Fibroblast of skin of right biceps (primary cell): ENCODE data around the gene FXR2.

Experiments used
- DNase-seq: peaks from one replicate; pipeline ENCODE4 v3.0.0-alpha.2; 2013

The FXR2 gene

GRCh38 chr17:7587420-7588151 lies 27.1 kb downstream of the FXR2 start:
- DNase-seq: peak; percentile 95

- DNase-seq: no peak
These were observed 27.9 kb downstream of the FXR2 start for GRCh38 chr17:7586673-7587419.

- DNase-seq: peak; percentile 98
These were observed 31.2 kb downstream of the FXR2 start, which contains the start of gene MPDU1 for GRCh38 chr17:7583253-7584109. TSS of gene MPDU1 (plus strand) at chr17:7583852. CDS start at chr17:7583863, 11 bp downstream.

- DNase-seq: no peak
These were observed 32.1 kb downstream of the FXR2 start for GRCh38 chr17:7582396-7583252.

GRCh38 chr17:7580604-7581575 lies 33.8 kb downstream of the FXR2 start:
- no peak for DNase-seq

GRCh38 chr17:7579834-7580603 lies 34.7 kb downstream of the FXR2 start:
- no peak for DNase-seq

GRCh38 chr17:7579001-7579833 lies 35.5 kb downstream of the FXR2 start, which contains the start of gene CD68:
TSS of gene CD68 (plus strand) at chr17:7579638. CDS start at chr17:7579678, 40 bp downstream.
- peak; percentile 93 for DNase-seq

GRCh38 chr17:7577327-7578199 lies 37.1 kb downstream of the FXR2 start:
- DNase-seq: no peak

- no peak for DNase-seq
These were observed 38.2 kb downstream of the FXR2 start for GRCh38 chr17:7576432-7576937.

GRCh38 chr17:7575959-7576358 lies 38.7 kb downstream of the FXR2 start:
- DNase-seq: no peak

GRCh38 chr17:7575481-7575883 lies 39.2 kb downstream of the FXR2 start:
- DNase-seq: no peak

GRCh38 chr17:7574176-7574953 lies 40.3 kb downstream of the FXR2 start:
- DNase-seq: no peak

- peak; percentile 94 for DNase-seq
These were observed 41.2 kb downstream of the FXR2 start for GRCh38 chr17:7573324-7574080.

GRCh38 chr17:7572588-7573323 lies 41.9 kb downstream of the FXR2 start:
- DNase-seq: peak; percentile 100

- no peak for DNase-seq
These were observed 42.4 kb downstream of the FXR2 start for GRCh38 chr17:7572338-7572587.

GRCh38 chr17:7570351-7570750 lies 44.3 kb downstream of the FXR2 start:
- no peak for DNase-seq
